IPS-20b (cell line): ENCODE measurements around the gene IFITM10.

Source experiments
- H3K27ac ChIP-seq: one replicate; pipeline ENCODE4 v1.5.1; 2013; ENCODE audit warnings: low read length
- H3K27me3 ChIP-seq: 2 replicates; pipeline ENCODE4 v1.6.1; 2013; ENCODE audit warnings: mild to moderate bottlenecking, low read length, inconsistent platforms; ENCODE audit not compliant: insufficient read depth
- H3K36me3 ChIP-seq: 2 replicates; pipeline ENCODE4 v1.6.1; 2013; ENCODE audit warnings: low read depth, mild to moderate bottlenecking, inconsistent platforms, low read length, moderate library complexity; ENCODE audit not compliant: insufficient read depth
- H3K4me1 ChIP-seq: 2 replicates; pipeline ENCODE4 v1.6.1; 2013; ENCODE audit warnings: mild to moderate bottlenecking, control low read depth, inconsistent platforms, low read length, moderate library complexity; ENCODE audit not compliant: insufficient read depth
- H3K4me3 ChIP-seq: 2 replicates; pipeline ENCODE4 v1.5.1; 2013; ENCODE audit warnings: mild to moderate bottlenecking, low read length, inconsistent platforms
- H3K9ac ChIP-seq: 2 replicates; pipeline ENCODE4 v1.6.1; 2013; ENCODE audit warnings: low read depth, mild to moderate bottlenecking, inconsistent platforms, low read length, moderate library complexity
- H3K9me3 ChIP-seq: 2 replicates; pipeline ENCODE4 v1.6.1; 2013; ENCODE audit warnings: mild to moderate bottlenecking, low read depth, low read length, inconsistent platforms; ENCODE audit not compliant: insufficient read depth

IFITM10 gene

GRCh38 chr11:1706634-1707400, 43.6 kb downstream of the IFITM10 start:
- no peak overlapping the region for H3K9ac ChIP-seq
- no peak overlapping the region for H3K4me3 ChIP-seq
- H3K9me3 ChIP-seq, result peaks cover 9% of the 10 kb centered on the region; the same call in 1 of the 2 replicates
- H3K4me1 ChIP-seq, result no peaks in the 10 kb centered on the region
- H3K36me3 ChIP-seq, result no peaks in the 10 kb centered on the region
- peaks cover 15% of the 10 kb centered on the region for H3K27me3 ChIP-seq
- H3K27ac ChIP-seq, result no peak overlapping the region

GRCh38 chr11:1705126-1706052, 45.0 kb downstream of the IFITM10 start:
- Histone ChIP-seq H3K27ac (no peak overlapping the region), H3K9me3 (peaks cover 11% of the 10 kb centered on the region; the same call in 1 of the 2 replicates), H3K9ac (no peak overlapping the region), H3K36me3 (no peaks in the 10 kb centered on the region), H3K4me1 (no peaks in the 10 kb centered on the region), H3K27me3 (peaks cover 12% of the 10 kb centered on the region), H3K4me3 (no peak overlapping the region)

- H3K36me3 ChIP-seq, result no peaks in the 10 kb centered on the region
- no peak overlapping the region for H3K9ac ChIP-seq
- peaks cover 11% of the 10 kb centered on the region; the same call in 1 of the 2 replicates for H3K9me3 ChIP-seq
- H3K27ac ChIP-seq, result no peak overlapping the region
- H3K4me3 ChIP-seq, result no peak overlapping the region
- peaks cover 10% of the 10 kb centered on the region for H3K27me3 ChIP-seq
- no peaks in the 10 kb centered on the region for H3K4me1 ChIP-seq
These were observed 47.2 kb downstream of the IFITM10 start for GRCh38 chr11:1703146-1703545.

GRCh38 chr11:1702506-1702905, 47.9 kb downstream of the IFITM10 start:
- no peaks in the 10 kb centered on the region for H3K36me3 ChIP-seq
- no peaks in the 10 kb centered on the region for H3K4me1 ChIP-seq
- H3K27ac ChIP-seq, result no peak overlapping the region
- peaks cover 6% of the 10 kb centered on the region for H3K27me3 ChIP-seq
- peaks cover 11% of the 10 kb centered on the region; the same call in 1 of the 2 replicates for H3K9me3 ChIP-seq
- H3K4me3 ChIP-seq, result no peak overlapping the region
- H3K9ac ChIP-seq, result no peak overlapping the region

GRCh38 chr11:1701091-1701807, 49.1 kb downstream of the IFITM10 start:
- Histone ChIP-seq H3K4me1 (no peaks in the 10 kb centered on the region), H3K27me3 (no peaks in the 10 kb centered on the region; the same call in 1 of the 2 replicates), H3K36me3 (no peaks in the 10 kb centered on the region), H3K9ac (no peak overlapping the region), H3K9me3 (peaks cover 7% of the 10 kb centered on the region; the same call in 1 of the 2 replicates), H3K4me3 (no peak overlapping the region), H3K27ac (no peak overlapping the region)

- Histone ChIP-seq H3K27ac (no peak overlapping the region), H3K27me3 (peaks cover 3% of the 10 kb centered on the region; the same call in 1 of the 2 replicates), H3K4me1 (no peaks in the 10 kb centered on the region), H3K9me3 (peaks cover 5% of the 10 kb centered on the region; the same call in 1 of the 2 replicates), H3K36me3 (no peaks in the 10 kb centered on the region), H3K4me3 (no peak overlapping the region), H3K9ac (no peak overlapping the region)
These were observed 50.6 kb downstream of the IFITM10 start for GRCh38 chr11:1699771-1700170.

- Histone ChIP-seq H3K9ac (no peak within 1 kb of the TSS), H3K27ac (no peak within 1 kb of the TSS), H3K4me1 (peaks cover 2% of the 10 kb centered on the region; the same call in 1 of the 2 replicates), H3K27me3 (peaks cover 13% of the 10 kb centered on the region), H3K36me3 (no peaks in the 10 kb centered on the region), H3K4me3 (no peak within 1 kb of the TSS), H3K9me3 (peaks cover 3% of the 10 kb centered on the region; the same call in 1 of the 2 replicates)
These were observed 53.5 kb downstream of the IFITM10 start, which contains the start of gene KRTAP5-6 for GRCh38 chr11:1696608-1697570. Gene KRTAP5-6, plus strand, starts transcription at chr11:1697195. Its CDS starts 51 bp downstream, at chr11:1697246.

GRCh38 chr11:1695548-1696108, 54.8 kb downstream of the IFITM10 start:
- Histone ChIP-seq H3K4me1 (peaks cover 2% of the 10 kb centered on the region; the same call in 1 of the 2 replicates), H3K4me3 (no peak overlapping the region), H3K9me3 (no peaks in the 10 kb centered on the region)

GRCh38 chr11:1694846-1695547, 55.4 kb downstream of the IFITM10 start:
- H3K27ac ChIP-seq, result no peak overlapping the region
- no peaks in the 10 kb centered on the region for H3K9me3 ChIP-seq
- H3K4me1 ChIP-seq, result peaks cover 2% of the 10 kb centered on the region; the same call in 1 of the 2 replicates
- H3K36me3 ChIP-seq, result no peaks in the 10 kb centered on the region
- no peak overlapping the region for H3K4me3 ChIP-seq
- peaks cover 13% of the 10 kb centered on the region for H3K27me3 ChIP-seq
- H3K9ac ChIP-seq, result no peak overlapping the region

More at GRCh38 chr11:1695548-1696108, 54.8 kb downstream of the IFITM10 start:
- Histone ChIP-seq H3K36me3 (no peaks in the 10 kb centered on the region), H3K9ac (no peak overlapping the region), H3K27ac (no peak overlapping the region), H3K27me3 (peaks cover 13% of the 10 kb centered on the region)
